Measurements from ENCODE around the gene SEC61B.

DNA sequence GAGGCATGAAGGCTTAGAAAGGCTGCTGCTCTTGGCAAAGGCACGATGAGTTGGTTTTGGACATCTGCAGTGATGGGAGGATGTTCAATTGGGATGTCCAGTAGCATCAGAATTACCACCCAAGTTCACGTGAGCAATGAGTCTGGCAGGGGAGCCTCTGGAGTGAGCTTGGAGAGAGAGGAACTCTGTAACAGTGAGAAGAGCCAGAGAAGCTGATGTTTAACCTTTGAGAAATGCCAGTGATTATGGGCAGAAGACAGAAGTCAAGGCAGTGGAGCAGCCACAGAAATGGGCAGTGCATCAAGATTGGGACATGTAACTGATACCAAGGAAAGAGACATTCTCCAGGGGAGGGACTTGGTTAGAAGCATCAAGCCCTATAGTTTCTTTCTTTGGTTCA is 39.8 kb downstream of the SEC61B start:
- TF ChIP-seq, protein P1, sequence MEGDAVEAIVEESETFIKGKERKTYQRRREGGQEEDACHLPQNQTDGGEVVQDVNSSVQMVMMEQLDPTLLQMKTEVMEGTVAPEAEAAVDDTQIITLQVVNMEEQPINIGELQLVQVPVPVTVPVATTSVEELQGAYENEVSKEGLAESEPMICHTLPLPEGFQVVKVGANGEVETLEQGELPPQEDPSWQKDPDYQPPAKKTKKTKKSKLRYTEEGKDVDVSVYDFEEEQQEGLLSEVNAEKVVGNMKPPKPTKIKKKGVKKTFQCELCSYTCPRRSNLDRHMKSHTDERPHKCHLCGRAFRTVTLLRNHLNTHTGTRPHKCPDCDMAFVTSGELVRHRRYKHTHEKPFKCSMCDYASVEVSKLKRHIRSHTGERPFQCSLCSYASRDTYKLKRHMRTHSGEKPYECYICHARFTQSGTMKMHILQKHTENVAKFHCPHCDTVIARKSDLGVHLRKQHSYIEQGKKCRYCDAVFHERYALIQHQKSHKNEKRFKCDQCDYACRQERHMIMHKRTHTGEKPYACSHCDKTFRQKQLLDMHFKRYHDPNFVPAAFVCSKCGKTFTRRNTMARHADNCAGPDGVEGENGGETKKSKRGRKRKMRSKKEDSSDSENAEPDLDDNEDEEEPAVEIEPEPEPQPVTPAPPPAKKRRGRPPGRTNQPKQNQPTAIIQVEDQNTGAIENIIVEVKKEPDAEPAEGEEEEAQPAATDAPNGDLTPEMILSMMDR (IDR thresholded peaks at IDR 0.05) = no peak
- TF ChIP-seq POLR2A (IDR thresholded peaks at IDR 0.05) = no peak
